GM18498 (cell line): ENCODE results near the gene PCBD1.
"Not testable (repeated sequence)": the region's sequence is repeated elsewhere in the genome, so short reads cannot be mapped to it uniquely, and the experiment has no call there.

Experiments used
- ATAC-seq: cut with Tn5 transposase; IDR thresholded peaks from one replicate; pipeline ENCODE4 v1.9.1; 2021; ENCODE audit warnings: mild to moderate bottlenecking, moderate library complexity; ENCODE audit not compliant: unreplicated experiment

The PCBD1 gene

GRCh38 chr10:70887804-70888800, at the start of gene PCBD1:
PCBD1 (minus strand) TSS chr10:70888565; CDS start chr10:70888533, 32 bp downstream.
- ATAC-seq: peak; percentile 75

- ATAC-seq: no peak
These were observed 49.3 kb upstream of the PCBD1 start for GRCh38 chr10:70937661-70938060.

- no peak for ATAC-seq
These were observed 47.7 kb upstream of the PCBD1 start for GRCh38 chr10:70936111-70936510.

- no peak for ATAC-seq
These were observed 47.3 kb upstream of the PCBD1 start for GRCh38 chr10:70935631-70936030.

- ATAC-seq: no peak
These were observed 46.8 kb upstream of the PCBD1 start for GRCh38 chr10:70935125-70935625.

GRCh38 chr10:70934701-70935100, 46.3 kb upstream of the PCBD1 start:
- no peak for ATAC-seq

GRCh38 chr10:70932392-70933196, 44.2 kb upstream of the PCBD1 start:
- no peak for ATAC-seq

- no peak for ATAC-seq
These were observed 42.9 kb upstream of the PCBD1 start for GRCh38 chr10:70931168-70931815.

GRCh38 chr10:70930263-70931000, 42.1 kb upstream of the PCBD1 start:
- ATAC-seq: no peak

GRCh38 chr10:70928140-70928539, 39.8 kb upstream of the PCBD1 start:
- no peak for ATAC-seq

- no peak for ATAC-seq
These were observed 39.0 kb upstream of the PCBD1 start for GRCh38 chr10:70927189-70927943.

- ATAC-seq: no peak
These were observed 38.0 kb upstream of the PCBD1 start for GRCh38 chr10:70926226-70927000.

- ATAC-seq: no peak
These were observed 37.2 kb upstream of the PCBD1 start for GRCh38 chr10:70925377-70926225.

- ATAC-seq: no peak
These were observed 35.3 kb upstream of the PCBD1 start for GRCh38 chr10:70923696-70924095.

GRCh38 chr10:70921285-70921684, 32.9 kb upstream of the PCBD1 start:
- ATAC-seq: no peak

GRCh38 chr10:70920519-70920918, 32.2 kb upstream of the PCBD1 start:
- ATAC-seq: no peak

- ATAC-seq: not testable (repeated sequence)
These were observed 31.5 kb upstream of the PCBD1 start for GRCh38 chr10:70919906-70920305.
